Measurements from ENCODE around the gene ITPR1.

ITPR1 gene

DNA sequence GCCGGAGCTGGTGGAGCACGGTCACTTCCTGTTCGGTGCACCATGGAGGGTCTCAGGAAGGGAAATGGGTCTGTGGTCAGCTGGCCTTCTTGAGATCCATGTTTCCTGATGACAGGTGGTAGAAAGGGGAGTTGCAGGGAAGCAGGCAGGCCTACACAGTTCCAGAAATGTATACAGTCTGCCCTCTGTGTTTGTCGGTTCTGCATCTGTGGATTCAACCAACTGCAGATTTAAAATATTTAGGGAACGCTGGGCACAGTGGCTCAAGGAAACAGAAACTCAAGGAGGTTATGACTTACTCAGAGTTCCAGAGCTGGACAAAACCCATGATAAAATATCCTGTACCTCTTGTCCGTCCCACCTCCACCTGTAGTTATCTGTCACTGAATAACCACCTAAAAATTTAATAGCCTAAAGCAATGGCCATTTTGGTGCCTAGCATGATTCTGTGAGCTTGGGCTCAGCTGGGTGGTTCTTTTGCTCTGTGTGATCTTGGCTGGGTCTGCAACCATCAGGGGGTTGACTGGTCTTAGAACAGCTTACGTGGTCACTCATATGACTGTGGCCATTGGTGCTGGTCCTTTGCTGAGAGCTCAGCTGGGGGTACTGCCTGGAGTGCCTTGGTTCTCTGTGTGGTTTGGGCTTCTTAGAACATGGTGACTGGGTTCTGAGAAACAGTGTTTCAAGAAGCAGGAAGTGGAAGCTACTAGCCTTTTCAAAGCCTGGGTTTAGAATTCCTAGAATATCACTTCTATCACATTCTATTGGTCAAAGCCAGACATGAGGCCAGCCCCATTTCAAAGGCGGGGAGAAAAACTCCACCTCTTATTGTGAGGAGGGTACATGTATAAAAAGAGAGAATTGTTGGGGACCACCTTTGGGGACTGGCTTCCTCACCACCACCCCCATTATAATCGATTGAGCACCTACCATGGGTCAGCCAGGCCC lies 246.4 kb downstream of the ITPR1 start:
- H3K4me3 ChIP-seq, result no peak overlapping the region
- TF ChIP-seq, protein P1, sequence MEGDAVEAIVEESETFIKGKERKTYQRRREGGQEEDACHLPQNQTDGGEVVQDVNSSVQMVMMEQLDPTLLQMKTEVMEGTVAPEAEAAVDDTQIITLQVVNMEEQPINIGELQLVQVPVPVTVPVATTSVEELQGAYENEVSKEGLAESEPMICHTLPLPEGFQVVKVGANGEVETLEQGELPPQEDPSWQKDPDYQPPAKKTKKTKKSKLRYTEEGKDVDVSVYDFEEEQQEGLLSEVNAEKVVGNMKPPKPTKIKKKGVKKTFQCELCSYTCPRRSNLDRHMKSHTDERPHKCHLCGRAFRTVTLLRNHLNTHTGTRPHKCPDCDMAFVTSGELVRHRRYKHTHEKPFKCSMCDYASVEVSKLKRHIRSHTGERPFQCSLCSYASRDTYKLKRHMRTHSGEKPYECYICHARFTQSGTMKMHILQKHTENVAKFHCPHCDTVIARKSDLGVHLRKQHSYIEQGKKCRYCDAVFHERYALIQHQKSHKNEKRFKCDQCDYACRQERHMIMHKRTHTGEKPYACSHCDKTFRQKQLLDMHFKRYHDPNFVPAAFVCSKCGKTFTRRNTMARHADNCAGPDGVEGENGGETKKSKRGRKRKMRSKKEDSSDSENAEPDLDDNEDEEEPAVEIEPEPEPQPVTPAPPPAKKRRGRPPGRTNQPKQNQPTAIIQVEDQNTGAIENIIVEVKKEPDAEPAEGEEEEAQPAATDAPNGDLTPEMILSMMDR (IDR thresholded peaks at IDR 0.05), result no peak
- no peak for DNase-seq (ENCODE audit: low spot score)
- peak overlapping the region; percentile 89 to 94 for H3K27ac ChIP-seq

DNA sequence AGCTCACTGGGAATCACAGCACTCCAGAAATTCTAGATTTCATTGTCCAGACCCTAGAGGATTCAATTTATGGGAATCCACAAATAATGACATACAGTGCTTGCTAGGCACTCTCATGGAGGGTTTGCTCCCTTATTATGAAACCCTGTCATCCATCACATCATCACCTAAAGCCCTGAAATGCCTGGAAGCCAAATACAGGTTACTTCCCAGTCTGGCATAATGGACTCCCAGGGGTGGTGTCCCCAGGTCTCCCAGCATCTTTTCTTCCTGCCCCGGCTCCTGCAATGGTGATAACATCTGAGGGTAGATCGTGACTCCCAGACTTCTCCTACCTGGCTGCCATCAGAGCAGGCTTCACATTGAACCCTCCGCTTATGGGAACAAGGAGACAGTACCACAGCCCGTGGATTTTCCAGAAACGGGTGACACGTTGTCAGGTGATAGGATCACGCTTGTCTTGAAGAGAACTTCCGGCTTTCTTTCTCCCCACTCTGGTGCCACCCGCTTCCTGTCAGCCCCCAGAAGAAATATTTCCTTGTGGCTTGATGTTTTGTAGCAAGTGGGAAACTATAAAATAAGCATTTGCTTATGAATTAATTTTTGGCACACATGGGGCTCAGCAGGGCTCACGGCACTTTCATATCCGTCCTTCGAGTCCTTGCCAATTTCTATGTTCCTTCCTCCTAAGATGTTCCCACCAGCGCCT lies 247.4 kb downstream of the ITPR1 start:
- TF ChIP-seq, protein P1 (IDR thresholded peaks at IDR 0.05), result no peak
- peak; percentile 73 for DNase-seq (ENCODE audit: low spot score)
- H3K4me3 ChIP-seq, result no peak overlapping the region
- peak overlapping the region; percentile 89 to 94 for H3K27ac ChIP-seq

- no peak for DNase-seq (ENCODE audit: low spot score)
- TF ChIP-seq, protein P1 (IDR thresholded peaks at IDR 0.05), result no peak
- H3K4me3 ChIP-seq, result no peak overlapping the region
- H3K27ac ChIP-seq, result peak overlapping the region; percentile 89 to 94
These were observed 247.9 kb downstream of the ITPR1 start for GRCh38 chr3:4741106-4741403.

GRCh38 chr3:4741404-4742307 lies 248.5 kb downstream of the ITPR1 start:
- DNase-seq (ENCODE audit: low spot score), result peak; percentile 91
- H3K4me3 ChIP-seq, result no peak overlapping the region
- peak overlapping the region; percentile 89 to 94 for H3K27ac ChIP-seq
- TF ChIP-seq, protein P1 (IDR thresholded peaks at IDR 0.05), result no peak

GRCh38 chr3:4742359-4742758 lies 249.2 kb downstream of the ITPR1 start:
- Histone ChIP-seq H3K4me3 (no peak overlapping the region), H3K27ac (peak overlapping the region; percentile 89 to 94)
- DNase-seq (ENCODE audit: low spot score), result no peak
- TF ChIP-seq, protein P1 (IDR thresholded peaks at IDR 0.05), result no peak

DNA sequence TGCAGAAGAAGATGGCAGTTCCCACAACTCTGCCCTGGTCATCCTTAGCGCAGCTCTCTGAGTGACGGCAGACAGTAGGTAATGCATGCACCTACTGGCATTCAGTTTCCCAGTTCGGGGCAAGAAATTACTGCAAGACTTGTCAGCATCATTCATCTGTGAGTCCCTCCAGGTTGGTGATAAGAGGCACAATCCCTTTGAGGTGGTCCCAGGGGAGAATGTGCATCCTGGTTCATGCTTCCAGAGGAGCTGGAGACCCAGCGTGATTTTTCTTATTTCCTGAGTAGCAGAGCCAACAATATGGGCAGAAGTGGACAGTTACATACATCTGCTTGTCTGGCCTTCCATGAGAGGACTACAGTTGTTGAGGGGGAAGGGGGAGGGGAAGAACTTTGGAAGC lies 250.2 kb downstream of the ITPR1 start:
- TF ChIP-seq, protein P1 (IDR thresholded peaks at IDR 0.05), result no peak
- Histone ChIP-seq H3K4me3 (no peak overlapping the region), H3K27ac (peak overlapping the region in 1 of 2 donors; percentile 89)
- DNase-seq (ENCODE audit: low spot score), result no peak
